GM08714 (cell line): ENCODE data around the gene KDM6A.

Experiments
- H3K4me3 ChIP-seq: fragments of 200-500 bp; sonication (Bioruptor generic); 2 replicates; pipeline ENCODE4 v1.5.1; 2014; ENCODE audit warnings: mild to moderate bottlenecking, low read length, inconsistent platforms
- ZNF274 ChIP-seq: IDR thresholded peaks from 2 replicates; pipeline ENCODE4 v1.6.1; 2012; ENCODE audit warnings: mild to moderate bottlenecking, low read depth, low read length

The KDM6A gene

GRCh38 chrX:44952329-44953027 lies 79.5 kb downstream of the KDM6A start:
- H3K4me3 ChIP-seq, result no peak overlapping the region
- no peak for TF ChIP-seq ZNF274

- H3K4me3 ChIP-seq, result no peak overlapping the region
Measured at GRCh38 chrX:44953734-44954502, 80.9 kb downstream of the KDM6A start.

GRCh38 chrX:44954562-44954961 lies 81.6 kb downstream of the KDM6A start:
- no peak for TF ChIP-seq ZNF274
- H3K4me3 ChIP-seq, result no peak overlapping the region

More at GRCh38 chrX:44953734-44954502, 80.9 kb downstream of the KDM6A start:
- no peak for TF ChIP-seq ZNF274

GRCh38 chrX:44957848-44958247 lies 84.9 kb downstream of the KDM6A start:
- H3K4me3 ChIP-seq, result no peak overlapping the region
- TF ChIP-seq ZNF274, result no peak

- no peak for TF ChIP-seq ZNF274
- no peak overlapping the region for H3K4me3 ChIP-seq
Measured at GRCh38 chrX:44958480-44958879, 85.5 kb downstream of the KDM6A start.

GRCh38 chrX:44961817-44962607 lies 89.0 kb downstream of the KDM6A start:
- H3K4me3 ChIP-seq, result no peak overlapping the region
- TF ChIP-seq ZNF274, result no peak

- no peak for TF ChIP-seq ZNF274
- H3K4me3 ChIP-seq, result no peak overlapping the region
Measured at GRCh38 chrX:44962944-44963343, 90.0 kb downstream of the KDM6A start.

GRCh38 chrX:44967221-44967620 lies 94.2 kb downstream of the KDM6A start:
- no peak overlapping the region for H3K4me3 ChIP-seq
- no peak for TF ChIP-seq ZNF274

- H3K4me3 ChIP-seq, result no peak overlapping the region
- no peak for TF ChIP-seq ZNF274
Measured at GRCh38 chrX:44970709-44971108, 97.7 kb downstream of the KDM6A start.

GRCh38 chrX:44971674-44972073 lies 98.7 kb downstream of the KDM6A start:
- TF ChIP-seq ZNF274, result no peak
- H3K4me3 ChIP-seq, result no peak overlapping the region

- H3K4me3 ChIP-seq, result no peak overlapping the region
- TF ChIP-seq ZNF274, result no peak
Measured at GRCh38 chrX:44972132-44972531, 99.1 kb downstream of the KDM6A start.

- no peak for TF ChIP-seq ZNF274
- H3K4me3 ChIP-seq, result no peak overlapping the region
Measured at GRCh38 chrX:44973420-44973932, 100.5 kb downstream of the KDM6A start.

- no peak for TF ChIP-seq ZNF274
- H3K4me3 ChIP-seq, result no peak overlapping the region
Measured at GRCh38 chrX:44974451-44974850, 101.5 kb downstream of the KDM6A start.

GRCh38 chrX:44975666-44976263 lies 102.8 kb downstream of the KDM6A start:
- H3K4me3 ChIP-seq, result no peak overlapping the region
- no peak for TF ChIP-seq ZNF274

GRCh38 chrX:44978976-44979375 lies 106.0 kb downstream of the KDM6A start:
- no peak overlapping the region for H3K4me3 ChIP-seq
- TF ChIP-seq ZNF274, result no peak
